HepG2 (cell line): ENCODE measurements around the gene JCAD. TPM values are rescaled to one million over a fixed set of nuclear protein-coding genes. Genes with fewer than 3 reads are reported as not detected.

Source experiments
- ATAC-seq: fragments of 200-7000 bp; cut with Tn5 transposase; 3 replicates; pipeline ENCODE4 v1.9.1; 2020; ENCODE audit warnings: mild to moderate bottlenecking, moderate library complexity
- BruUV-seq: library from RNA; stranded (reverse); fragments of 400-500 nt; replicated peaks from 2 replicates; lab custom pipeline; 2021; lab: Mats Ljungman, UMichigan
- CTCF ChIA-PET: fragments of 300-600 bp; formaldehyde crosslinking; extraction: SDS; loops from one replicate; lab custom pipeline; 2021; ENCODE audit warnings: low total read pairs, inconsistent platforms, low intra/inter-chr PET ratio; lab: Yijun Ruan, JAX
- POLR2A ChIA-PET: fragments of 350-600 bp; sonication (Branson Sonifier 250); formaldehyde crosslinking; loops from one replicate; lab custom pipeline; 2020; ENCODE audit warnings: antibody characterized with exemption, inconsistent platforms; lab: Yijun Ruan, JAX
- DNase-seq: peaks from one replicate; pipeline ENCODE4 v3.0.0-alpha.2; 2015; ENCODE audit warnings: low spot score
- FAIRE-seq: peaks from 3 replicates; lab custom pipeline; 2011; peaks lifted over from hg19 to GRCh38; lab: Jason Lieb, UNC
- H2AFZ ChIP-seq: one replicate; pipeline ENCODE4 v1.6.1; 2011; ENCODE audit warnings: low read length, inconsistent platforms
- H3K27ac ChIP-seq: fragments of 300-600 bp; 3 replicates; pipeline ENCODE4 v1.8.0; 2011; ENCODE audit warnings: mixed run types, mild to moderate bottlenecking, mixed read lengths, low read length, inconsistent platforms; ENCODE audit not compliant: insufficient read depth; ENCODE audit errors: extremely low read length
- H3K27me3 ChIP-seq, 2 experiments: fragments of 200-600 bp in 1 of 2; 2 replicates in 1 of 2; 3 replicates in 1 of 2; pipeline versions ENCODE4 v1.6.0 to v1.8.0; 2011; ENCODE audit warnings: low read length in 2 of 2, mild to moderate bottlenecking in 2 of 2, moderate library complexity in 2 of 2, inconsistent platforms in 1 of 2; ENCODE audit not compliant: insufficient read depth in 2 of 2, control insufficient read depth in 1 of 2
- H3K36me3 ChIP-seq, 2 experiments: fragments of 200-600 bp in 1 of 2; replicated peaks in 1 of 2; 2 replicates in 1 of 2; 3 replicates in 1 of 2; pipeline versions ENCODE4 v1.5.1 to v1.8.0; 2011; ENCODE audit warnings: low read length in 2 of 2, inconsistent platforms in 1 of 2; ENCODE audit not compliant: insufficient read depth in 2 of 2, control insufficient read depth in 1 of 2
- H3K4me1 ChIP-seq: 2 replicates; pipeline ENCODE4 v1.5.1; 2012; ENCODE audit warnings: low read length, inconsistent platforms; ENCODE audit not compliant: insufficient read depth
- H3K4me2 ChIP-seq: 2 replicates; pipeline ENCODE4 v1.6.0; 2011; ENCODE audit warnings: low read depth, low read length, inconsistent platforms
- H3K4me3 ChIP-seq, 3 experiments: fragments of 200-600 bp in 1 of 3; sonication (generic), shearing (Covaris generic) in 1 of 3; replicated peaks in 1 of 3; 2 replicates each; pipeline ENCODE4 v1.5.1; 2011 to 2016; ENCODE audit warnings: low read length in 3 of 3, inconsistent platforms in 2 of 3, low read depth in 2 of 3, mild to moderate bottlenecking in 2 of 3, control low read depth in 1 of 3, mixed read lengths in 1 of 3; ENCODE audit not compliant: insufficient read depth in 1 of 3
- H3K79me2 ChIP-seq: one replicate; pipeline ENCODE4 v1.6.1; 2011; ENCODE audit warnings: low read length, inconsistent platforms; ENCODE audit not compliant: insufficient read depth
- H3K9ac ChIP-seq: 2 replicates; pipeline ENCODE4 v1.6.0; 2011; ENCODE audit warnings: mild to moderate bottlenecking, low read depth, low read length, inconsistent platforms; ENCODE audit not compliant: insufficient read depth
- H3K9me3 ChIP-seq: 2 replicates; pipeline ENCODE4 v1.5.1; 2012; ENCODE audit warnings: mild to moderate bottlenecking, low read length
- H4K20me1 ChIP-seq: 2 replicates; pipeline ENCODE4 v1.6.0; 2011; ENCODE audit warnings: inconsistent platforms, mild to moderate bottlenecking, low read length, moderate library complexity; ENCODE audit not compliant: insufficient read depth
- ATF7 ChIP-seq, 2 experiments: fragments of 450-650 bp in 1 of 2; sonication (generic) in 1 of 2; formaldehyde crosslinking in 1 of 2; IDR thresholded peaks; 2 replicates each; pipeline versions ENCODE4 v1.4.0 to v1.6.1; 2016 to 2020; ENCODE audit warnings: antibody characterized with exemption in 1 of 2, mild to moderate bottlenecking in 1 of 2, missing genetic modification reagents in 1 of 2
- MIER2 ChIP-seq: IDR thresholded peaks from 2 replicates; pipeline ENCODE4 v1.6.1; 2016; ENCODE audit warnings: missing biosample characterization, missing genetic modification reagents
- NFIC ChIP-seq: IDR thresholded peaks from 2 replicates; pipeline ENCODE4 v1.6.1; 2012; ENCODE audit warnings: mild to moderate bottlenecking, low read length, inconsistent platforms
- PCBP2 ChIP-seq: fragments of 200-400 bp; formaldehyde crosslinking; optimal IDR thresholded peaks from 2 replicates; pipeline ENCODE3; 2018; ENCODE audit warnings: low read length, low read depth; ENCODE audit not compliant: poor library complexity, severe bottlenecking
- SUZ12 ChIP-seq: fragments of 150-350 bp; IDR thresholded peaks from 2 replicates; pipeline ENCODE4 v1.6.1; 2014; ENCODE audit warnings: low read depth, low read length
- THAP9 ChIP-seq: sonication (generic); formaldehyde crosslinking; IDR thresholded peaks from 2 replicates; pipeline ENCODE4; 2020; ENCODE audit warnings: missing genetic modification reagents, mild to moderate bottlenecking, borderline replicate concordance
- U2AF2 ChIP-seq: fragments of 200-400 bp; formaldehyde crosslinking; IDR thresholded peaks from 2 replicates; pipeline ENCODE4 v1.6.1; 2017; ENCODE audit warnings: low read depth, mild to moderate bottlenecking, low read length
- ZNF12 ChIP-seq: sonication (generic); formaldehyde crosslinking; IDR thresholded peaks from 2 replicates; pipeline ENCODE4 v1.5.0; 2020; ENCODE audit warnings: missing genetic modification reagents
- ZNF749 ChIP-seq: sonication (generic); formaldehyde crosslinking; IDR thresholded peaks from 2 replicates; pipeline ENCODE4 v1.8.0; 2022; ENCODE audit warnings: mild to moderate bottlenecking, missing genetic modification reagents, moderate library complexity, borderline replicate concordance
- WGBS: methylation state at CpG from one replicate; pipeline ENCODE4 v1.1.6; 2017; ENCODE audit warnings: low lambda C conversion rate; 5-methylcytosine and 5-hydroxymethylcytosine counted together
- in situ Hi-C: cut with HindIII; loops from 2 replicates; pipeline ENCODE4 v1.10.0; 2017; ENCODE audit warnings: low pct_unique_long_range_greater_than_20kb; ENCODE audit not compliant: extremely low pct_ligation_motif_present
- intact Hi-C: fragments of 100-400 bp; cut with micrococcal nuclease; formaldehyde crosslinking; loops from one replicate; pipeline ENCODE4 v1.10.0; 2022; ENCODE audit not compliant: unreplicated experiment
- polyA plus RNA-seq, 8 experiments: library from polyadenylated mRNA; depleted of rRNA in 3 of 8; stranded (reverse) in 7 of 8; unstranded in 1 of 8; fragments of >200 nt; fragmentation: Illumina TruSeq in 4 of 8; extraction: Trizol in 4 of 8; gene quantifications; 2 replicates each; pipeline versions ENCODE4 v1.2.1 to v1.2.3, GENCODE V29; 2011 to 2016; ENCODE audit warnings: low read depth in 4 of 8, missing spikeins in 1 of 8, mixed read lengths in 1 of 8; ENCODE audit not compliant: insufficient read depth in 1 of 8
- total RNA-seq, 5 experiments: library from RNA; depleted of rRNA; stranded (reverse); fragments of >200 nt; fragmentation: Illumina TruSeq; extraction: Trizol; gene quantifications; 2 replicates each; pipeline ENCODE4 v1.2.3, GENCODE V29; 2016; ENCODE audit warnings: low read depth in 1 of 5
- TF ChIP-seq, protein P1 (sequence below): sonication (generic); formaldehyde crosslinking; IDR thresholded peaks from 2 replicates; pipeline ENCODE4 v1.5.0; 2020; ENCODE audit warnings: missing genetic modification reagents, mild to moderate bottlenecking, borderline replicate concordance
- TF ChIP-seq, protein P2 (sequence below), 2 experiments: sonication (generic) in 1 of 2; formaldehyde crosslinking in 1 of 2; IDR thresholded peaks; 2 replicates each; pipeline versions ENCODE4 v1.5.1 to v1.6.1; 2011 to 2020; ENCODE audit warnings: borderline replicate concordance in 1 of 2, low read depth in 1 of 2, low read length in 1 of 2, mild to moderate bottlenecking in 1 of 2, missing genetic modification reagents in 1 of 2, moderate library complexity in 1 of 2
- TF ChIP-seq, protein P3 (sequence below): sonication (generic); formaldehyde crosslinking; IDR thresholded peaks from 2 replicates; pipeline ENCODE4 v1.8.0; 2022; ENCODE audit warnings: mild to moderate bottlenecking, missing genetic modification reagents, moderate library complexity
- TF ChIP-seq, protein P4 (sequence below): sonication (generic); formaldehyde crosslinking; IDR thresholded peaks from 2 replicates; pipeline ENCODE4 v1.4.0; 2020; ENCODE audit warnings: missing genetic modification reagents, borderline replicate concordance

JCAD gene
- total and polyA plus RNA-seq, 2 of the 13 experiments (the other 11 are each of a cell fraction or from before 2014, with no cell fraction given): 0.04 to 0.08 TPM

DNA sequence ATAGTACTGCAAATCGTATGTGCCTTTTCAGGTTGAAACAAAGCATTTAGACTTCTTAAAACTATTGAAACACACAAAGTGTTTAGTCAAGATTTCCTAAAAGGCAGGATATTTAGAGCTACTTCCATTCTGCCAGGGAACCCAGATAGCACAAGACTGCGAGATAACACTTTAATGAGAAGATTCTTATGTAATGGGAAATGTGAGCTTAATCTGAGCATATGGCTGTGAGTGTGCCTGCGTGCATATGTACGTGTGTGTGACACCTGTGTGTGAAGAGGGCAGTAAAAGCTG is 14.3 kb upstream of the JCAD start:
- no peak overlapping the region for H3K9ac ChIP-seq
- no peaks in the 10 kb centered on the region for H4K20me1 ChIP-seq
- no peak overlapping the region for H2AFZ ChIP-seq
- no peak for DNase-seq
- intact Hi-C loops: no loop called here
- no TSS peak for BruUV-seq
- peaks cover 0 to 3% of the 10 kb centered on the region in 2 experiments; a peak in 3 of 5 replicates for H3K27me3 ChIP-seq
- peaks cover 25% of the 10 kb centered on the region for H3K4me1 ChIP-seq
- CTCF ChIA-PET: no interaction called here
- in situ Hi-C loops: no loop called here
- no peak overlapping the region for H3K4me3 ChIP-seq
- 51% methylated on average over 4 of the region's 4 CpGs for WGBS
- no peaks in the 10 kb centered on the region for H3K79me2 ChIP-seq
- no peaks in the 10 kb centered on the region for H3K9me3 ChIP-seq
- H3K4me2 ChIP-seq: no peak overlapping the region
- no peak overlapping the region for H3K27ac ChIP-seq
- no peak for ATAC-seq
- FAIRE-seq: no peak
- H3K36me3 ChIP-seq: no peaks in the 10 kb centered on the region
- POLR2A ChIA-PET: no interaction called here
- TF ChIP-seq, protein P1, sequence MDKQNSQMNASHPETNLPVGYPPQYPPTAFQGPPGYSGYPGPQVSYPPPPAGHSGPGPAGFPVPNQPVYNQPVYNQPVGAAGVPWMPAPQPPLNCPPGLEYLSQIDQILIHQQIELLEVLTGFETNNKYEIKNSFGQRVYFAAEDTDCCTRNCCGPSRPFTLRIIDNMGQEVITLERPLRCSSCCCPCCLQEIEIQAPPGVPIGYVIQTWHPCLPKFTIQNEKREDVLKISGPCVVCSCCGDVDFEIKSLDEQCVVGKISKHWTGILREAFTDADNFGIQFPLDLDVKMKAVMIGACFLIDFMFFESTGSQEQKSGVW: no peak
- TF ChIP-seq ZNF749 (no peak), MIER2 (CRISPR knock-in tag) (no peak), THAP9 (CRISPR knock-in tag) (no peak), U2AF2 (no peak), SUZ12 (no peak), ATF7 (IDR thresholded peaks at IDR 0.05) (no peak), ATF7 (CRISPR knock-in tag; IDR thresholded peaks at IDR 0.05) (no peak), ZNF12 (CRISPR knock-in tag) (no peak), PCBP2 (no peak), NFIC (no peak)
- TF ChIP-seq, protein P2, sequence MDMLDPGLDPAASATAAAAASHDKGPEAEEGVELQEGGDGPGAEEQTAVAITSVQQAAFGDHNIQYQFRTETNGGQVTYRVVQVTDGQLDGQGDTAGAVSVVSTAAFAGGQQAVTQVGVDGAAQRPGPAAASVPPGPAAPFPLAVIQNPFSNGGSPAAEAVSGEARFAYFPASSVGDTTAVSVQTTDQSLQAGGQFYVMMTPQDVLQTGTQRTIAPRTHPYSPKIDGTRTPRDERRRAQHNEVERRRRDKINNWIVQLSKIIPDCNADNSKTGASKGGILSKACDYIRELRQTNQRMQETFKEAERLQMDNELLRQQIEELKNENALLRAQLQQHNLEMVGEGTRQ (IDR thresholded peaks at IDR 0.05; ENCODE audit: low read depth, low read length): no peak
- TF ChIP-seq, protein P2 (CRISPR knock-in tag; IDR thresholded peaks at IDR 0.05; ENCODE audit: borderline replicate concordance): no peak
- TF ChIP-seq, protein P3, sequence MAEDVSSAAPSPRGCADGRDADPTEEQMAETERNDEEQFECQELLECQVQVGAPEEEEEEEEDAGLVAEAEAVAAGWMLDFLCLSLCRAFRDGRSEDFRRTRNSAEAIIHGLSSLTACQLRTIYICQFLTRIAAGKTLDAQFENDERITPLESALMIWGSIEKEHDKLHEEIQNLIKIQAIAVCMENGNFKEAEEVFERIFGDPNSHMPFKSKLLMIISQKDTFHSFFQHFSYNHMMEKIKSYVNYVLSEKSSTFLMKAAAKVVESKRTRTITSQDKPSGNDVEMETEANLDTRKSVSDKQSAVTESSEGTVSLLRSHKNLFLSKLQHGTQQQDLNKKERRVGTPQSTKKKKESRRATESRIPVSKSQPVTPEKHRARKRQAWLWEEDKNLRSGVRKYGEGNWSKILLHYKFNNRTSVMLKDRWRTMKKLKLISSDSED (CRISPR knock-in tag): no peak
- TF ChIP-seq, protein P4, sequence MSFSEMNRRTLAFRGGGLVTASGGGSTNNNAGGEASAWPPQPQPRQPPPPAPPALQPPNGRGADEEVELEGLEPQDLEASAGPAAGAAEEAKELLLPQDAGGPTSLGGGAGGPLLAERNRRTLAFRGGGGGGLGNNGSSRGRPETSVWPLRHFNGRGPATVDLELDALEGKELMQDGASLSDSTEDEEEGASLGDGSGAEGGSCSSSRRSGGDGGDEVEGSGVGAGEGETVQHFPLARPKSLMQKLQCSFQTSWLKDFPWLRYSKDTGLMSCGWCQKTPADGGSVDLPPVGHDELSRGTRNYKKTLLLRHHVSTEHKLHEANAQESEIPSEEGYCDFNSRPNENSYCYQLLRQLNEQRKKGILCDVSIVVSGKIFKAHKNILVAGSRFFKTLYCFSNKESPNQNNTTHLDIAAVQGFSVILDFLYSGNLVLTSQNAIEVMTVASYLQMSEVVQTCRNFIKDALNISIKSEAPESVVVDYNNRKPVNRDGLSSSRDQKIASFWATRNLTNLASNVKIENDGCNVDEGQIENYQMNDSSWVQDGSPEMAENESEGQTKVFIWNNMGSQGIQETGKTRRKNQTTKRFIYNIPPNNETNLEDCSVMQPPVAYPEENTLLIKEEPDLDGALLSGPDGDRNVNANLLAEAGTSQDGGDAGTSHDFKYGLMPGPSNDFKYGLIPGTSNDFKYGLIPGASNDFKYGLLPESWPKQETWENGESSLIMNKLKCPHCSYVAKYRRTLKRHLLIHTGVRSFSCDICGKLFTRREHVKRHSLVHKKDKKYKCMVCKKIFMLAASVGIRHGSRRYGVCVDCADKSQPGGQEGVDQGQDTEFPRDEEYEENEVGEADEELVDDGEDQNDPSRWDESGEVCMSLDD (CRISPR knock-in tag): no peak
